Dendritic cell treated with granulocyte-macrophage colony-stimulating factor and Interleukin-4, amounts not matched to agents 40 ng/mL and 50 ng/mL, for 4 days (primary cell): ENCODE results near the gene CRTAC1.

Source experiments
- H3K27ac Mint-ChIP-seq: one replicate; pipeline ENCODE4 v1.8.0; 2022; ENCODE audit warnings: mild to moderate bottlenecking, mixed read lengths
- H3K27me3 Mint-ChIP-seq: one replicate; pipeline ENCODE4 v1.8.0; 2022; ENCODE audit warnings: mild to moderate bottlenecking, mixed read lengths
- H3K36me3 Mint-ChIP-seq: one replicate; pipeline ENCODE4 v1.8.0; 2022; ENCODE audit warnings: low read depth, mixed read lengths
- H3K4me1 Mint-ChIP-seq: one replicate; pipeline ENCODE4 v1.8.0; 2022; ENCODE audit warnings: low read depth, mixed read lengths
- H3K4me3 Mint-ChIP-seq: one replicate; pipeline ENCODE4 v1.8.0; 2022; ENCODE audit warnings: mild to moderate bottlenecking, moderate library complexity, mixed read lengths
- H3K9me3 Mint-ChIP-seq: one replicate; pipeline ENCODE4 v1.8.0; 2022; ENCODE audit warnings: mixed read lengths
- intact Hi-C: fragments of 100-400 bp; cut with micrococcal nuclease; formaldehyde crosslinking; loops from one replicate; pipeline ENCODE4 v1.15.0; 2022

The CRTAC1 gene

DNA sequence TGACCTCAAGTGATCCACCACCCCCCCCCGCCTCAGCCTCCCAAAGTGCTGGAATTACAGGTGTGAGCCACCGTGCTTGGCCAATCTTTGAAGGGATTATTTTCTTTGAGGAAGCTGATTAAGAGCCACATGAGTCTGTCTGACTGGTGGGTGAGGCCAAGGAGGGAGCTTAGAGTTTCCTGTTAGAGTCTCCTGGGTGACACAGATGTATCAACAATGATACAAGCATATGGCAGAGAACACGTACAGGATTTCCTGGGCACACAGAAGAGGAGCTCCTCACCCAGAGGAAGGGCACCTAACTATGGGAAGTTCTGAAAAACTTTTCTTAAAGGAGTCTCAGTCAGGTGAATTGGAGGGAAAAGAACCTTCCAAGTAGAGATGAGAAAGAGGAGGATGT, 111.4 kb downstream of the CRTAC1 start:
- Mint-ChIP-seq H3K4me3 (no peak overlapping the region), H3K27me3 (peaks cover 35% of the 10 kb centered on the region), H3K9me3 (no peaks in the 10 kb centered on the region), H3K36me3 (no peaks in the 10 kb centered on the region), H3K27ac (no peak overlapping the region), H3K4me1 (no peaks in the 10 kb centered on the region)
- intact Hi-C loops: loop anchor here (5.0 kb wide), 1 partner anchor 108 kb away; no protein-coding TSS in a partner anchor

DNA sequence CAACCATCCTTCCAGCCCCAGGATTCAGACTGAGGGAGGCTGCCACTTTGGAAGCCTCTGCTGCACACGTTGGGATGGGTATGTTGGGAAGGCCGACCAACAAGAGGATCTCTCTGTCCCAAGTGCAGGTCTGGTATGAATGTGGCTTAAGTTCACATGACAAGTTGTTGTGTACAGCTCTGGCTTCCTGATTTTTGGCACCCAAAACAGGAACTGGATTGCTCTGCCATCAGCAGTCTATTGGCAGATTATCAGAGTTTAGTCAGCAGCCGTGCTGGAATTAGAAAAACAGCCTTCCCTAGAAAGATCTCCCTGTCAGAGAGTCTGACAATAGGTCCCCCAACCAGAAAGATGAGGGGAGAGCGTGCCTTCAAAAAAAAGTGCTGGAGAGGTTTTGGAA, 113.8 kb downstream of the CRTAC1 start:
- H3K4me1 Mint-ChIP-seq: no peaks in the 10 kb centered on the region
- H3K27me3 Mint-ChIP-seq: peaks cover 44% of the 10 kb centered on the region
- no peaks in the 10 kb centered on the region for H3K36me3 Mint-ChIP-seq
- H3K27ac Mint-ChIP-seq: no peak overlapping the region
- intact Hi-C loops: loop anchor here (5.0 kb wide), 1 partner anchor 111 kb away; no protein-coding TSS in a partner anchor
- H3K9me3 Mint-ChIP-seq: no peaks in the 10 kb centered on the region
- H3K4me3 Mint-ChIP-seq: no peak overlapping the region

DNA sequence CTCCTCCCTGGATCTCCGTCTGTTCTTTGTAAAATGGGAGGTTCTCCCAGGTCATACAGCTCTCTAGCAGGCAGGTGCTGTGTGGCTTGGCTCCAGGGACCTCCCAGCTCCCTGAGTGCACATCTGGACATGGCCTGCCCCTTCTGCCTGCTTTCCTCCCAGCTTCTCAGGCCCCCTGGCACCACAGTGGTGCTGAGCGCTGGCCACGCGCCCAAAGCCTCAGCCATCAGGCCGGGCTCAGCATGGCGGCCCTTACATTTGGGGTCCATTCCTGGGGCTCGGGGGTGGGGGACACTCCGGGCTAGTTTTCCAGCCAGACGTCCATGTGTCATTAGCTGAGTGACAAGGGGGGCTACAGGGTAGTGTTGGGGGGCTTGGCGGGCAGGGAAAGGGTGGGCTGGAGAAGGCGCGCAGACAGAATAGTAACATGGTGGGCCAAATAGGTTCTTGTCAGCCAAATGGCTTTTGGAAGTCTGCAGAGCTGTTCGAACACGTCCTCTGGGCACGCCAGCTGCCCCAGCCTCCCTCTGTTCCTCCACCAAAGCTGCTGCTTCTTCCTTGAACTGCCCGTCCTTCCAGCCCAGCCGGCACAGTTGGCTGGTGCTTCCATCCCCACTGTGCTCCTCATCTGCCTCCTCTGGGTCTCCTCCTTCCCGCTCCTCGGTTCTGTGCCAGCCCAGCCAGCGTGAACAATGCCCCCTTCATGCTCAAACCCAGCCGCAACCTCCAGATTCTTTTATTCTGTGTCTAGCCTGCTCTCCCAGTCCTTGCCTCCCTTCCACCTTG, 114.9 kb downstream of the CRTAC1 start:
- no peaks in the 10 kb centered on the region for H3K4me1 Mint-ChIP-seq
- intact Hi-C loops: loop anchor here (5.0 kb wide), 1 partner anchor 112 kb away; no protein-coding TSS in a partner anchor
- no peaks in the 10 kb centered on the region for H3K36me3 Mint-ChIP-seq
- H3K27me3 Mint-ChIP-seq: peaks cover 43% of the 10 kb centered on the region
- H3K27ac Mint-ChIP-seq: no peak overlapping the region
- H3K4me3 Mint-ChIP-seq: no peak overlapping the region
- H3K9me3 Mint-ChIP-seq: no peaks in the 10 kb centered on the region

GRCh38 chr10:97914837-97915211, 115.6 kb downstream of the CRTAC1 start:
- H3K9me3 Mint-ChIP-seq: no peaks in the 10 kb centered on the region
- no peak overlapping the region for H3K27ac Mint-ChIP-seq
- H3K27me3 Mint-ChIP-seq: peaks cover 42% of the 10 kb centered on the region
- H3K4me1 Mint-ChIP-seq: no peaks in the 10 kb centered on the region
- H3K4me3 Mint-ChIP-seq: no peak overlapping the region
- H3K36me3 Mint-ChIP-seq: no peaks in the 10 kb centered on the region
- intact Hi-C loops: loop anchor here (1.0 to 5.0 kb wide), 3 partner anchors 112 to 130 kb away; no protein-coding TSS in a partner anchor

- H3K27me3 Mint-ChIP-seq: peaks cover 41% of the 10 kb centered on the region
- H3K9me3 Mint-ChIP-seq: no peaks in the 10 kb centered on the region
- intact Hi-C loops: loop anchor here (1.0 kb wide), 2 partner anchors 127 to 131 kb away; no protein-coding TSS in a partner anchor
- no peak overlapping the region for H3K27ac Mint-ChIP-seq
- H3K4me3 Mint-ChIP-seq: no peak overlapping the region
- no peaks in the 10 kb centered on the region for H3K36me3 Mint-ChIP-seq
- H3K4me1 Mint-ChIP-seq: no peaks in the 10 kb centered on the region
These were observed 116.1 kb downstream of the CRTAC1 start for GRCh38 chr10:97914171-97914836.

DNA sequence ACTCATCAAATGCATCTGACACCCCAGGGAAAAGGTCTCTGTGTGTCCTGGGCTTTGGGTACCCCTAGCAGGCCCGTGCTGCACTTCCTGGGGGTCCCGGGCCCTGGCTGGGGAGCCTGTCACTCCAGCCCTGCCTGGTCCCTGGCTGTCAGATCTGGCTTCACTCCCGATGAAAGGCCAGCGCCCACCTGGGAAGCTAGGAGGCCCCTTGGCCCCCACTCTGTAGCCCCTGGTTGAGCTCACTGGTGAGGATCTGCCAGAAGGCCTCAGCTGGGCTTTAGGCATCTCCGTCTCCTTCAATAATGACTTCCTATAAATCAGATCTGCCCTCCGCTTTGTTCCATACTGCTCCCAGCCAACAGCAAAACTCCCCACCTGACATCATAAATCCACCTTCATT, 116.8 kb downstream of the CRTAC1 start:
- H3K36me3 Mint-ChIP-seq: no peaks in the 10 kb centered on the region

DNA sequence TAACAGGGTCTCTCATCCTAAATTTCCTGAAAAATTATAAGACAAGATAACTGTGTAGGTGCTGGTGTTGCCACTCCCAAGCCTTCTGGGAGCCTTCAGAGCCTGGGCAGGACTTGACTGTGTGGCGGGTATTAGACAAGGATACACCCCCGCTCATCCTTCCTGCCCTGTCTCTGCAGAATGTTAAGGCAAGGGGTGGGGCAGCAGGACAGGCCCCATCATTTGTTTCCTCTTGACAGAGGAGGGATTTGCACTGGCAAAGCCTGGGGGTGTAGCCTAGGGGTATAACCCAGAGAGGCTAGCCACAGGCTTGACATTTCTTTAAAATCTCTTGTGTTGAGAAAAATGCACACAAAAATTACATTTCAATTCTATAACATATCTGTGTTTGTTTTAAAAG, 117.2 kb downstream of the CRTAC1 start:
- intact Hi-C loops: no loop called here
- Mint-ChIP-seq H3K4me3 (no peak overlapping the region), H3K27ac (no peak overlapping the region), H3K36me3 (no peaks in the 10 kb centered on the region), H3K27me3 (peaks cover 37% of the 10 kb centered on the region), H3K4me1 (no peaks in the 10 kb centered on the region), H3K9me3 (no peaks in the 10 kb centered on the region)

More for the DNA sequence above, 116.8 kb downstream of the CRTAC1 start:
- Mint-ChIP-seq H3K27me3 (peaks cover 40% of the 10 kb centered on the region), H3K9me3 (no peaks in the 10 kb centered on the region), H3K27ac (no peak overlapping the region), H3K4me3 (no peak overlapping the region), H3K4me1 (no peaks in the 10 kb centered on the region)
- intact Hi-C loops: loop anchor here (1.0 kb wide), 2 partner anchors 128 to 132 kb away; no protein-coding TSS in a partner anchor

DNA sequence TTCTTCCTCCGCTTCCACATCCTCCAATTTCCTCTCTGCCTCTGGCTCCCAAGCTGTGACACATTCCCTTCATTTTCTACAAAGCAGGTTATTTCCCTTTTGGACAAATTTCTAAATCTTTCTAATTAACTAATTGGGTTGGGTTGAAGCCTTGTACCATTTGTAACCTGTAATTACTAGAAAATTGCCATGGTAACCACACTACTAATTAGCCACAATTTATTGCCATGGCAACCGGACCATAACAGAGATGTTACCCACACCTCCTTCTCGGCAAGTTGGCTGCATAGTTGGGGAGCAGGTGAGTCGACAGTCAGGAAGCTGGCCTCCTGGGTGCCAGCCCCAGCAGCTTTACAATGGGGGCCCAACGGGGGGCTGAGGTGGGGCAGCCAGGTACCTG, 119.2 kb downstream of the CRTAC1 start:
- Mint-ChIP-seq H3K36me3 (no peaks in the 10 kb centered on the region), H3K9me3 (no peaks in the 10 kb centered on the region), H3K4me3 (no peak overlapping the region), H3K27me3 (peaks cover 41% of the 10 kb centered on the region), H3K27ac (no peak overlapping the region), H3K4me1 (no peaks in the 10 kb centered on the region)
- intact Hi-C loops: no loop called here

DNA sequence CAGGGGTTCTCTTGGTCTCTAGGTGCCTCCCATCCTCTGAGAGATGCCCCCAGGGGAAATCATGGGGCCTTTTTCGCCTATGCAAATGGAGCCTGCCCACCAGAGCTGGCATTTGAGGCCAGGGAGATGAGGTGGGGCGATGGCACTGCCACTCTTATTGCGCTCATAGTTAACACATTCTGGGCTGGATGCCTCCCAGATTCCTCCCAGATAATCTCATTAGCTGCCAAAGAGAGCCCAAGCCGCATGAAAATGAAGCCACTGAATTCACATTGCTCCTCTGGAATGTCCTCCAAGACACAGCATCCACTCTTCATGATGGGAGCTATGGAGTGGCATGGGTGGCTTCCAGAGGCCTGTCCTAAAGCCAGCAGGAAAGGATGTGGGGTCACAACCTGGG, 119.8 kb downstream of the CRTAC1 start:
- Mint-ChIP-seq H3K9me3 (no peaks in the 10 kb centered on the region), H3K36me3 (no peaks in the 10 kb centered on the region), H3K4me3 (no peak overlapping the region), H3K4me1 (no peaks in the 10 kb centered on the region), H3K27ac (no peak overlapping the region), H3K27me3 (peaks cover 40% of the 10 kb centered on the region)
- intact Hi-C loops: no loop called here

- H3K4me1 Mint-ChIP-seq: no peaks in the 10 kb centered on the region
- no peak overlapping the region for H3K4me3 Mint-ChIP-seq
- no peak overlapping the region for H3K27ac Mint-ChIP-seq
- H3K9me3 Mint-ChIP-seq: no peaks in the 10 kb centered on the region
- H3K36me3 Mint-ChIP-seq: no peaks in the 10 kb centered on the region
- intact Hi-C loops: no loop called here
- H3K27me3 Mint-ChIP-seq: peaks cover 27% of the 10 kb centered on the region
These were observed 122.6 kb downstream of the CRTAC1 start for GRCh38 chr10:97907830-97908229.

DNA sequence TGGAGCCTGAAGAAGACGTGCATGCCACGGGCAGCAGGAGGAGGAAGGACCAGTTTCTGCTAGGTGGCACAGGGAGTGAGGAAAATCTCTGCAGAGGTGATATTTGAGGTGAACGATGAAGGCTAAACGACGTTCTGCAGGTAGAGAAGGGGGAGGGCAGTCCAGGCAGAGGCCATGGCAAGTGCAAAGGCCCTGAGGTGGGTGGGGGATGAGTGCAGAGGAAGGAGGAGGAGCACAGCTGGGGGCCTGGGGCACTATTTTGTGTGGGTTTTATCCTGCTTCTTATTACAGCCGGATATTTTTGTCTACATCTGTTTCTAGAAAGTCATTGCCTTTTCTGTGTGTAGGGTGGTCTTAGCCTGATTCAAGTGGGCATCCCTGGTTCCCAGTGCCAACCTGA, 123.2 kb downstream of the CRTAC1 start:
- Mint-ChIP-seq H3K27ac (no peak overlapping the region), H3K9me3 (no peaks in the 10 kb centered on the region), H3K4me1 (no peaks in the 10 kb centered on the region), H3K36me3 (no peaks in the 10 kb centered on the region), H3K27me3 (peaks cover 26% of the 10 kb centered on the region), H3K4me3 (no peak overlapping the region)
- intact Hi-C loops: no loop called here

DNA sequence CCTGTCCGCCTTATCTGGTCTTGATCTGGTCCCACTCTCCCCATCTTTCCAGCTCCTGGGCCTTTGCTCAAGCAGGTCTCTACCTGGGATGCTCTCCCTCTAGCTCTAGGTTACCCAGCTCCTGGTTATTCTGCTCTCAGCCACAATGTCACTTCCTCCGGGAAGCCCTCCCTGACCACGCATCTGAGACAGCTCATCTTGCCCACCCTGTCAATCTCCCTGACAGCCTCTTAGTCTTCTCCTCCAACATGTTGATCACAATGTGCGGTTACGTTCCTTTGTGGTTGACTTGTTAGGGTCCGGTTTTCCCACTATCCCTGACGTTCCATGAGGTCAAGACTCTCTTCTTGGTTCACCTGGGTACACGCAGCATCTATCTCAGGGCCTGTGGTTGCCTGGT, 125.1 kb downstream of the CRTAC1 start:
- no peak overlapping the region for H3K27ac Mint-ChIP-seq
- intact Hi-C loops: no loop called here

GRCh38 chr10:97904576-97904975, 125.8 kb downstream of the CRTAC1 start:
- peaks cover 21% of the 10 kb centered on the region for H3K27me3 Mint-ChIP-seq
- no peak overlapping the region for H3K27ac Mint-ChIP-seq
- intact Hi-C loops: no loop called here
- H3K4me1 Mint-ChIP-seq: no peaks in the 10 kb centered on the region
- no peak overlapping the region for H3K4me3 Mint-ChIP-seq
- no peaks in the 10 kb centered on the region for H3K9me3 Mint-ChIP-seq
- no peaks in the 10 kb centered on the region for H3K36me3 Mint-ChIP-seq

More for the DNA sequence above, 125.1 kb downstream of the CRTAC1 start:
- Mint-ChIP-seq H3K9me3 (no peaks in the 10 kb centered on the region), H3K27me3 (peaks cover 21% of the 10 kb centered on the region), H3K4me3 (no peak overlapping the region), H3K36me3 (no peaks in the 10 kb centered on the region), H3K4me1 (no peaks in the 10 kb centered on the region)

DNA sequence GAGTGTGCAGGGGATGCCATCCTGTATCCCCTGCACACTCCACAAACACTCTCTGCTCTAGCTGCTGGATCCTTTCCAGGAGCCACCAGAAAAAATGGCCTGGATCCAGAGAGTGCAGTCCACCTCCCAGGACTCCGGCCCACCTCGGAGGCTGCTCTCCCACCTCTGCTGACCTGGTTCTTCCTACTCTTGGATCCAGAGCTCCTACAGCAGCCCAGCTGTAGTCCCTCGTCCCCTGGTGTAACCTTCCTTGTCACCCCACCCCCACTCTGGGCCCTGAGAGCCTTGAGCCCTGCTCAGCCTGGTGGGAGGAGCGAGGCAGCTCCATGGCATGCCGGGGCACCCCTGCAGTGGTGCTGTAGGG, 126.4 kb downstream of the CRTAC1 start:
- peaks cover 18% of the 10 kb centered on the region for H3K27me3 Mint-ChIP-seq
- no peaks in the 10 kb centered on the region for H3K4me1 Mint-ChIP-seq
- no peaks in the 10 kb centered on the region for H3K9me3 Mint-ChIP-seq
- no peak overlapping the region for H3K27ac Mint-ChIP-seq
- intact Hi-C loops: no loop called here
- no peak overlapping the region for H3K4me3 Mint-ChIP-seq
- no peaks in the 10 kb centered on the region for H3K36me3 Mint-ChIP-seq
